GM18519 (cell line): ENCODE measurements around the gene EPPIN.

Experiments used
- ATAC-seq: cut with Tn5 transposase; IDR thresholded peaks from one replicate; pipeline ENCODE4 v1.9.1; 2021; ENCODE audit warnings: mild to moderate bottlenecking, moderate library complexity; ENCODE audit not compliant: unreplicated experiment, low FRiP score

Gene EPPIN

DNA sequence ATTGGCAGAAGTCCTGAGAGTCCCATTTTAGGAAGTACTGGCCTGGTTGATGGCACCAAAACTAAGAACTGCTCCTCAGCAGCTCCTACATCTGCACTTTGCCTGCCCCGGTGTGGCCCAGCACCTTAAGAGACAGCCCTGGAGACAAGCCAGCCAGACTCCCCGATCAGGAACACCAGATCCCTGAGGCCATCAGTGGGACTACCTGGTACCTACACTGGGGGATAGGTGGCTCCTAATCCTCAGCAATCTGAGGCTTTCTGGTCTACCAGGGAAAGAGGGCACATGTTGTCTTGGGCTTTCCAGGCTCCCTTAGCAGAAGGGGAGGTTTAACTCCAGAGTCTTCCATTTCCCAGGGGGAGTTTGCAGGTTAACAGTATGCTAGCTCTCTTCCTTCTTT lies 7.8 kb downstream of the EPPIN start, which contains the start of gene WFDC6:
WFDC6 (minus strand) TSS at position 101 of the 400 bp plus-strand sequence; CDS start at position 26, 75 bp downstream.
- ATAC-seq: no peak

- no peak for ATAC-seq
Observed at GRCh38 chr20:45538209-45538799, 8.9 kb downstream of the EPPIN start.

- no peak for ATAC-seq
Observed at GRCh38 chr20:45527294-45527693, 19.9 kb downstream of the EPPIN start.

DNA sequence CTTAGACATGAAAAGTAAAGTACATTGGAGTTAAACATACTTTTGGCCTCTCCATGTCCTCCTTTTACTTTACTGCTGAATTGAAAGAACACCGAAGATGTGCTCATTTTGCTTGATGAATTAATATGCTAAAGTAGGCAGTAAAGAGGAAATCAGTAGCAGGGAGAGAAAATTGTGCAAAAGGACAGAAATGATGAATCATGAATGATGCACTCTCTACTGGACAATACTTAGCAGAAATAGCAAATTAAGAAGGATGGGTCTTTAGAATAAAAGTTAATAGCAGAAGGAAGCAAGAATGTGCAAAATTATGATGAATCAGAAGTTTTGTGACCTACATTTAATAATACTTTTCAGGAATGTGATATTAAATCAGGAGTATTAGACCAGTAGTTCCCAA lies 23.4 kb downstream of the EPPIN start:
- no peak for ATAC-seq

DNA sequence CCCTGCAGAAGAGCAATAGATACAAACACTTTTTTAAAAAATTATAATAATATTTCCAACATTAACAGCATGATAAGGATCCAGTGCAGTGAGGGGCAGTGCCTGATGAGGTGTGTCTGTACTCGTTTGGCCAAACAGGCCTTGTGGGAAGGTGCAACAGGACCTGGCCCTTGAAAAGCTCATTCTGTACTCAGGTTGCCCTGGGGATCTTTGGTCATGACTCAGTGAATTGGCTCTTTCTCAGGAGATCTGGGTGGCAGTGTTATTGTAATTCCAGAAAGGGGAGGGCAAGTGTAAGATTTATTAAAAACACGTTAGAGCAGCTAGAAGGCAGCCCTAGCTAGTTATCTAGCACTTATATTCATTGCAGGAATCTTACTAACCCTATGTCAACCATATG lies 28.9 kb downstream of the EPPIN start:
- ATAC-seq: no peak

GRCh38 chr20:45515147-45515913 lies 31.9 kb downstream of the EPPIN start, which contains the start of gene SPINT3:
Gene SPINT3 (minus strand): TSS chr20:45515622. CDS start chr20:45515608, 14 bp downstream.
- ATAC-seq: no peak

DNA sequence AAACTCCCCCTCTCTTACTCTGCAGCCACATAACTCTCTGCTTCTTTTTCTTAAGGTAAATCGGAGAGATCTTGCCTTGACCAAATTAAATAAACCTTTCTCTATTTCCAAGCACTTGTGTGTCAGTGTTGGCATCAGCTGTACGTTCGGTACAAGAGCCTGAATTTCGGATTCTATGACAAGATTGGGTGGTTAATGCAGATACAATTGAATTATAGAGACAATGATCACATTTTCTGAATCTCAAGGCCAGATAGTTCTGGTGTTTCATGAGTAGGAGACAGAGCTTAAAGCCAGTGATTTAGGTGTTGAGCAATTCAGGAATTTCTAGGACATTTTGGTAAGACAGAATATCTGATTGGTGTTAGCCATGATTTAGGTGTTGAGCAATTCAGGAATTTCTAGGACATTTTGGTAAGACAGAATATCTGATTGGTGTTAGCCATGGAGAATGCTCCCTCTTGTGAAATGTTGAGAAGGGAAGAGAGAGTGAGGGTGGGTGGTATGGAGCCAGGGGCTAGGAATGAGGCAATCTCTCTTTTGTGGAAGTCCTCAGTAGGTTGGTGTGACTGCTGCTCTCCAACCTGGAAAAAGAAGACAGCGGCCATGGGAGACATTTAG lies 36.8 kb downstream of the EPPIN start:
- no peak for ATAC-seq

- ATAC-seq: no peak
Observed at GRCh38 chr20:45509091-45509490, 38.1 kb downstream of the EPPIN start.

DNA sequence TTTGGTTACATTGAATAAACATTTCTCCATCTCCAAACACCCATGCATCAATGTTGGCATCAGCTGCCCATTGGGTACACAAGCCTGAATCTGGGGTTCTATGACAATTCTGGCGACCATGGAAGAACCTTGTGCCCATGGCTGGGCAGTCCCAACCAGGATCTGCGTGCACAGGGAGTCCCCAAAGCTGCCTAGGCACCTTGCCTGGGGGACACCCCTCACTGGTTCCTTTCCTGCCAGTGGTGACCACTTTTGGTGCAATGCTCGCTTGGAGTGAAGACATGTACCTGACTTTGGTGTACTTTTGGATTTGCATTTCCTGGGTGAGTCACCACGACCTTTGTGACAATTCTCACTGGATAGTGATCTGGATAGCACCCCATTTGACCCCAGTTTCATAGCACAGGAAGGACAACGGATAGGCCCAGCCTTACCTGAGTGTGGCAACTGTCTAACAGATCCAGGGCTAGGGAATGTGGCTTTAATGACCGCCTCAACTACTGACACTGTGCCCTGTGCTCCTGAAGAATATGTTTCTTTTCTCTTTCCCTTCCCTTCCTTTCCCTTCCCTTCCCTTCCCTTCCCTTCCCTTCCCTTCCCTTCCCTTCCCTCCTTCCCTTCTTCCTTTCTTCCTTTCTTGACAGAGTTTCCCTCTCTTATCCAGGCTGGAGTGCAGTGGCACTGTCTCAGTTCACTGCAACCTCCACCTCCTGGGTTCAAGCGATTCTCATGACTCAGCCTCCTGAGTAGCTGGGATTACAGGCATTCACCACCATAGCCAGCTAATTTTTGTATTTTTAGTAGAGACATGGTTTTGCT lies 38.9 kb downstream of the EPPIN start:
- ATAC-seq: no peak

DNA sequence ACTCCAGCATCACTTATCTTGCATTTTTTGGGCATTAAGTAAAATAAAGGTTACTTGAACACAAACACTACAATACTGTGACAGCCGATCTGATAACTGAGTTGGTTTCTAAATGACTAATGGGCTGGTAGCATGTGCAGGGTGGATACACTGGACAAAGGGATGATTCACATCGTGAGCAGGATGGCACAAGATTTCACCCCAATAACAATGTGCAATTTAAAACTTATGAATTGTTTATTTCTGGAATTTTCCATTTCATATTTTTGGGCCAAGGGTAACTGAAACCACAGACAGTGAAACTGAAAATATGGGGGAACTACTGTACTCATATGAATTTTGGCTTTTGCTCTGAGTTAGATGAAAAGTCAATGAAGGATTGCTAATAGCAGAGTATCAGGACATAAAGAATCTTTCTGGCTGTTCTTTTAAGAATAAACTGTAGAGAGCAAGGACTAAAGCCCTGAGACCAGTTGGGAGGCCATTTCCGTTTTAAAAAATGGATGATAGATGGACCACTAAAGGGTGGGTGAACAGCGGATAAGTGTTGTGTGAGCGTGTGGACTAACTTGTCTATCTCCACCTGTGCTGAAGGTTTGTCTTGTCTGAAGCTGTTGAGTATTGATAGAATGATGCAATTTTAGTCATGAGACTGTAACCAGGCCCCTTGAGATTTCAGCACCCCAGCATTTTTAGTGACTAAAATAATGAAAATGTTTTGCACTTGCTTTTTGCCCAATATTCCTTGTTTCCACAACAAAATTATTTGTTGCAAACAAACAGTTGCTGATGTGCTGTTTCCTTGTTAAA lies 40.0 kb downstream of the EPPIN start:
- ATAC-seq: no peak

DNA sequence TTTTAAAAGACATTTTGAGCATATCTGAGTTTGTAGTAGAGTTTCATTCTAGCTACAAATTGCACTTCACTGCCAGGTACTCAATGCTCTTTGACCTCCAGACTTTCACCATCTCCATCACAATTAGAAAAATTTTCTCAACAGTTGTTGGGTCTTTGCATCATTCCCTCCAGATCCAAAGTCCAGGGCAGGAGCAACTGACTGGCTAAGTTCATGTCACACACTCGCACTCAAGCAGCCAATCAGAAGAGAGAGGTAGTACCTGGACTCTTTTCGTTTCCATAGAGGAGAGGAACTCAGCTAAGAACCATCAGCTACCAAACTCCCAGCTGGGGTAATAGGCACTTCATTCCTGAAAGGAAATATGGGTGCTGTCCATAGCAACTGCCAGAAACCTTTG lies 40.8 kb downstream of the EPPIN start:
- no peak for ATAC-seq

DNA sequence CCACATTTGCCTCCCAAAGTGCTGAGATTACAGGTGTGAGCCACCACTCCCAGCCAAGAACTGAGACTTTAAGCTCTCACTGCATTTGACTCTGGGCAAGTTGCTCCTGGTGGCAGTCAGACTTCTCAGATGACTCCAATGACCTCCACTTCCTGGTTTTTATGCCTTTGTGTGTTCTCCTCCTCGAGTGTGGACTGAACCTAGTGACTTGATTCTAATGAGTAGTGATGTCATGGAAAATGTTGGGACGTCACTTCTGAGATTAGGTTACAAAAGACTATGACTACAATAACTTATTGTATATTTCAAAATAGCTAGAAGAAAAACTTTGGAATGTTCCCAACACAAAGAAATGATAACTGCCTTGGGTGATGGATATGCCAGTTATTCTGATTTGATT lies 43.8 kb downstream of the EPPIN start:
- ATAC-seq: no peak

- ATAC-seq: no peak
Observed at GRCh38 chr20:45502561-45502960, 44.6 kb downstream of the EPPIN start.

DNA sequence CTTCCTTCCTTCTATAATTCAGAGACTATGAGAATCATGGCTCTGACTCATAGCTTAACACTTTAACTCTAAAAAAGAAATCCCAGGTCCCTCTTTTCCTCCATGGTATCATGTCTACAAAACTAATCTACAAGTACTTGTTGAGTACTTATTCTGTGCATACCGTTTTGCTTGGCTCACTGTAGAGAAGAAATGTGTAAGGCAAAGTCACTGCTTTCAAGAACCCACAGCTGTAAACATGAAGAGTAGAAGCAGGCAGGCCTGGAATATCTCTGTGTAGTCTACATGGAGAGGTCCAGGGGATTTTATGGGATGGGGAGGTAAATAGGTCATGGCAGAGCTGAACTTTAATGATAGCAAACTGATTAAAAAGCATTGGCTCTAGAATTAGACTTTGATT lies 45.6 kb downstream of the EPPIN start:
- ATAC-seq: no peak

GRCh38 chr20:45500022-45500421 lies 47.2 kb downstream of the EPPIN start:
- ATAC-seq: no peak

DNA sequence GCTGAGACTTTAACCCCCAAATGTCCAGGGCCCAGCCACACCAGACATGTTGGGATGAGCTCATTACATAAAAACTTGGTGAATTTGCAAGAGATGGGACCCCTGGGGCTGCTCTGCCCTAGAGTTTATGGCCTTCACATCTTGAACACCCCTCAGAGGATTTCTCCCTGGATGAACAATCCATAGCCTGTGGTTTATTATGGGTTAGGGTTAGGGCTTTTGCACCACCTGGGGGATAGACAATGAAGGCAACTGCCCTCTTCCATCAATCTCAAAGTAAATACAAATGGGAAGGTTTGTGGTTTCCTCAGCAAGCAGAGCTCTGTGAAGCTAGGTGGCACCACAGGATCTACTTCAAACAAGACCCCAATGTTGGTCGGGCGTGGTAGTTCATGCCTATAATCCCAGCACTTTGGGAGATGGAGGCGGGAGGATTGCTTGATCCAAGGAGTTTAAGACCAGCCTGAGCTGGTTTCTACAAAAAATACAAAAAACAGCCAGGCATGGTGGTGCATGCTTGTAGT lies 49.2 kb downstream of the EPPIN start:
- no peak for ATAC-seq

GRCh38 chr20:45496166-45496565 lies 51.0 kb downstream of the EPPIN start:
- no peak for ATAC-seq

DNA sequence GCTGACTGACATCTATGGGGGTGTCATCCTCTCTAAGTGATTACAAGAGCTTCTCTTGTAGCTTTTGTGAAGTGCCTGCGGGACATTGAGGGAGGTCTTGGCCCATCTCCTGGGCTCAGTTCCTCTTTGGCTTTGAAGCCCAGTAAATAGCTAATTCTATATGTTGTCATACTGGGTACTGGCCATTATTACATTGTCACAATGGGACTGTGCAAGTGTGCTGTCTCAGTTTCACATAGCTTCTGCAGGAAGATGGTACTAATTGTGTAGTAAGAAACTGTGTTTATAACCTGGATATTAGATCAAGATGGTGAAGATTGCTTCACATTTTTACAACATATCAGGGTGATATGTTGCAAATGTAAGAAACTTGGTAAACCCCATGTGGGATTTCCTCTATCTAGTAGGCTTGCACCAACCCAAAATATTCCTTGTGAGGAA lies 51.7 kb downstream of the EPPIN start:
- no peak for ATAC-seq
